Placental epithelial cell (primary cell): ENCODE measurements around the gene TMEM192. TPM values are rescaled to one million over a fixed set of nuclear protein-coding genes. Genes with fewer than 3 reads are reported as not detected.

ENCODE experiments used
- total RNA-seq: library from RNA; depleted of rRNA; stranded (reverse); fragments of >200 nt; gene quantifications from 2 replicates; pipeline ENCODE4 v1.2.3, GENCODE V29; 2012

Gene TMEM192
- total RNA-seq = 3.9 and 15.0 TPM in 2 replicates

DNA sequence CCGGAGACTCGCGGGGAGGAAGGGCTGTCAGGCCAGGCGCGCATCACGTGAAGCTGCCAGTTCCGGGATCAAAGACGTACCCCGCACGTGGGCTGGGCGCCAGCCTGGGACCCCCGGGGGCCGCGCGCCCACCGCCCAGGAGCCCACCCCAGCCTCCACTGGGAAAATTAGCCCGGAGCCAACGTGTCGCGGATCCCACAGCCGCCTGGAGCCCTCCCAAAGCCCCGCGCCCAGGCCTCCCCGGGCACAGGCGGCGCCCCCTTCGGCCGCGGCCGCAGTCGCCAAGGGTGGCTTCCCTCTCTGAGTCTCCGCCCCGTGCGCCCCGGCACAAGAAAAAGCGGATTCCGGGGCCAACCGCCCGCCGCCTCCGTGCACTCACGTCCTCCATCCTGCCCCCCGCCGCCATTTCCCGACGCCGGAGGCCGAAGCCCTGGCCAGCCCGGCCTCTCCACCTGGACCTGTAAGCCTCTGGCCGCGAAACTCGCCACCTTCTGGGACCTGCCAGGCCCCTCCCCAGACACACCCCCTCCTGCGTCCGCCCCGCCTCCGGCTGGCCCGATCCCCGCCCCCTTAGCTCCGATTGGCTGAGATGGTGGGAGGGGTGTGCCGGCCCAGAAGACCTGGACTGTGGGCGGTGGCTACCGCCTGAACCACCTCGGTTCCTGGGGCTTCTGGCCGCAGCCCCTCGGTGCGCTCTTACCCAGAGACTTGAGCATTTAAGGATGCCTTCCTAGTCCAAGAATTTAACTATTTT lies at the start of gene TMEM192:
TMEM192 (minus strand) TSS at position 493 of the 754 bp plus-strand sequence; CDS start at position 406, 87 bp downstream.

DNA sequence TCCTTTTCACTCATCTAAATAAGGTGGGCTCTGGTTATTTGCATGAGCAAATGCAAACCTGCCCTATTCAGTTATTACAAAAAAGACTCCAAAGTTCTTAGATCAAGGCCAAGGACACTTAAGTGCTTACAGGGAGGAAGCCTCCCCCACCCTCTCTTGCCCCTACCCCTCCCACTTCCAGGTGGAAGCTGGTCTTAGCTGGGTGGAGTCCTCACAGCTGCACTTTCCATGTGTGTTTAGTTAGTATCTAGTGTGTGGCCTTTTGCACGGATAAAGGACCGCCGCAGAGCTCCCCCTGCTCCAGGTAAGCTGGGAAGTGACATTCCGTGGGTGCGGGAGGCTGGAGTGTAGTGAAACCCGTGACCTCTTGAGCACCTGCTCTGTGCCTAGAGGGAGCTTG lies 59.0 kb downstream of the TMEM192 start, which contains the start of gene TRIM75:
TRIM75 (plus strand) TSS at position 222 of the 400 bp plus-strand sequence. CDS start 5,282 bp downstream, outside the sequence.

DNA sequence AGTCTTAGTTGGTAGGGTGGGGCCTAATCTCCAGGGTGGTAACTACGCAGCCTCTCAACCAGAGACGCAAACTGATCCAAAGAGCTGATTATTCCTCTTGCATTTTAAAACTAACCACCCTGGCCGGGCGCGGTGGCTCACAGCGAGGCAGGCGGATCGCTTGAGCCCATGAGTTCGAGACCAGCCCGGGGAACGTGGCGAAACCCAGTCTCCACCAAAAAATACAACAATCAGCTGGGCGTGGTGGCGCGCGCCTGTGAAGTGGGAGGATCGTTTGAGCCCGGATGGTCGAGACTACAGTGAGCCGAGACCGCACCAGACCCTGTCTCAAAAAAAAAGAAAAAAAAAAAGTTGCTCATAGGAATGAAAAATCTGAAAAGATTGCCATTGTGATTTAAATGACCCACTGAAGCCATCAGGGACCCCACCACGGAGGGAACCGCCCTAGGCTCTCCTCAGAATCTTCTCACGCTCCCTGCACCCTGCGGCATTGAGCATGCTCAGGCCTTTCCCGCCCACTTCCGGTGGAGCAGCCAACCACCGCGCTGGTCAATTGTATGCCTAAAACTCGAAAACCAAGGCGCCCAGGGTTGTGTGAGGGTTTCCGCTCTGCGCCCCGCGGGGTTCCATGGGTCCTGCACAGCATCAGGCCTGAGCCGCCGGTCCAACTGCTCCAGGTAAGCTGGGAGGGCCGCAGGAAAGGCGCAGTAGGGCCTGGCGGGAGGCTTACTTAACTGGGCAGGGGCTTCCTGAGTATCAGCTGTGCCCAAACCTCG lies 81.0 kb downstream of the TMEM192 start, which contains the start of gene TRIM60:
TRIM60 (plus strand) TSS at position 564 of the 776 bp plus-strand sequence. CDS start 8,074 bp downstream, outside the sequence.

Other genes with a start within 250 kb of the TMEM192 start
- gene APELA, start 235.7 kb downstream of the TMEM192 start, total RNA-seq = not detected in 2 replicates
- 5.9 and 8.1 TPM in 2 replicates for gene TRIM61, start 135.2 kb downstream of the TMEM192 start, total RNA-seq
- gene TRIM60, start 80.9 kb downstream of the TMEM192 start, total RNA-seq = not detected in 2 replicates
- not detected in 2 replicates for gene TRIM75, start 59.0 kb downstream of the TMEM192 start, total RNA-seq
- gene KLHL2, start 94.7 kb upstream of the TMEM192 start, total RNA-seq = 14.5 and 15.3 TPM in 2 replicates
- 44.4 and 213 TPM in 2 replicates for gene MSMO1, start 214.8 kb upstream of the TMEM192 start, total RNA-seq